K562 (cell line): ENCODE results near the gene G2E3. TPM values are rescaled to one million over a fixed set of nuclear protein-coding genes. Genes with fewer than 3 reads are reported as not detected.

Experiments
- CEBPG ChIP-seq, 3 experiments: fragments of 200-800 bp in 1 of 3; sonication (Bioruptor generic) in 1 of 3; sonication (generic) in 1 of 3; formaldehyde crosslinking in 1 of 3; IDR thresholded peaks in 2 of 3; conservative IDR thresholded peaks in 1 of 3; 2 replicates each; pipeline versions ENCODE4 v1.6.1 to v1.8.0; 2016 to 2022; ENCODE audit warnings: missing compliant biosample characterization in 2 of 3, missing genetic modification characterization in 2 of 3, mild to moderate bottlenecking in 1 of 3, missing genetic modification reagents in 1 of 3
- CHCHD3 ChIP-seq: fragments of 250-450 bp; sonication (Bioruptor Pico); IDR thresholded peaks from 2 replicates; pipeline ENCODE4 v2.1.2; 2022; ENCODE audit warnings: mild to moderate bottlenecking
- FOSL1 ChIP-seq: fragments of 200-800 bp; sonication (Bioruptor generic); conservative IDR thresholded peaks from 2 replicates; pipeline ENCODE4 v1.6.1; 2016; ENCODE audit warnings: missing genetic modification characterization, missing compliant biosample characterization
- HDAC1 ChIP-seq, 2 experiments: fragments of 450-650 bp; IDR thresholded peaks; 2 replicates each; pipeline ENCODE4 v1.6.1; 2016 to 2017; ENCODE audit warnings: inconsistent platforms in 1 of 2, mild to moderate bottlenecking in 1 of 2, moderate library complexity in 1 of 2
- HDAC3 ChIP-seq: fragments of 450-650 bp; IDR thresholded peaks from 2 replicates; pipeline ENCODE4 v1.6.1; 2018; ENCODE audit warnings: borderline replicate concordance, mild to moderate bottlenecking, moderate library complexity; ENCODE audit not compliant: partially characterized antibody
- POLR2B ChIP-seq: fragments of 450-650 bp; IDR thresholded peaks from 2 replicates; pipeline ENCODE4 v1.6.1; 2018; ENCODE audit warnings: low read depth; ENCODE audit not compliant: partially characterized antibody
- SRF ChIP-seq, 2 experiments: fragments of 250-450, 450-650 bp in 1 of 2; sonication (Bioruptor Pico) in 1 of 2; sonication (generic) in 1 of 2; formaldehyde crosslinking; IDR thresholded peaks; 2 replicates each; pipeline versions ENCODE4 v1.5.0 to v1.5.1; 2020 to 2022; ENCODE audit warnings: mild to moderate bottlenecking in 1 of 2, missing genetic modification reagents in 1 of 2
- TBP ChIP-seq: optimal IDR thresholded peaks from 2 replicates; pipeline ENCODE3; 2011; ENCODE audit warnings: low read depth, low read length, improper control_type of control experiment
- ZBED1 ChIP-seq: IDR thresholded peaks from 2 replicates; pipeline ENCODE4 v1.6.1; 2014
- ZNF263 ChIP-seq: sonication (generic); formaldehyde crosslinking; IDR thresholded peaks from 2 replicates; pipeline ENCODE4 v1.8.0; 2022; ENCODE audit warnings: mild to moderate bottlenecking, missing genetic modification reagents, borderline replicate concordance
- polyA plus RNA-seq, 8 experiments: library from polyadenylated mRNA; depleted of rRNA in 4 of 8; stranded (reverse) in 5 of 8; unstranded in 3 of 8; fragments of >200 nt; fragmentation: Nextera tagmentation in 2 of 8; fragmentation: Illumina TruSeq in 1 of 8; extraction: Ambion mirVana in 2 of 8; extraction: Trizol in 1 of 8; gene quantifications; 2 replicates each; pipeline versions ENCODE4 v1.2.1 to v1.2.3, GENCODE V29; 2011 to 2014; ENCODE audit warnings: inconsistent platforms in 1 of 8, missing spikeins in 1 of 8
- total RNA-seq, 7 experiments: library from RNA; depleted of rRNA in 6 of 7; stranded (reverse); fragments of >200 nt in 6 of 7; fragmentation: Illumina TruSeq in 2 of 7; extraction: Trizol in 2 of 7; gene quantifications; 2 replicates each; pipeline versions ENCODE4 v1.2.1 to v1.2.3, GENCODE V29; 2011 to 2021; ENCODE audit warnings: low replicate concordance in 1 of 7

G2E3 gene
- total and polyA plus RNA-seq, 9 of the 15 experiments (the other 6 are each of a cell fraction or from before 2014, with no cell fraction given), result 9.8 to 53.5 (median 24.7) TPM

DNA sequence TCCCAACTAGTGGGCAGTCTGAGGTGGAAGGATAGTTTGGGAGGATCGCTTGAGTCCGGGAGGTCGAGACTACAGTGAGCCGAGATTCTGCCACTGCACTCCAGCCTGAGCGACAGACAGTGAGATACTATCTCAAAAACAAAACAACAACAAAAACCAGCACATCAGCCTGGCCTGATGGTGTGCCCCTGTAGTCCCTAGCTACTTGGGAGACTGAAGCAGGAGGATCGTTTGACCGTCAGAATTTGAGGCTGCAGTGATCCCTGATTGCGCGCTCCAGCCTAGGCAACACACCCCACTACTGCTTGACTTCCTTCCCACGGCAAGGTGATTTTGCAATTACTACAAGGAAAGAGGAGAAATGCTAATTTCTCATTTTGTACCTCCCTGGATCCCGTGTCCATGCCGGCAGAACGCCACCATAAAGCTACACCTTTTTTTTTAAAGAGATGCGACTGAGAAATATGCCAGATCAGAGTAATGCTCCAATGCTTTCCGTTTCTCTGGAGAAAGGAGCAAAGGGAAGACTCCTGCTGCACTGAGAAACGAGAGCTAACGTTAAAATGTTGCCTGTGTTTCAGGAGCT, 62.5 kb downstream of the G2E3 start (continued):
- TF ChIP-seq CEBPG (CRISPR knock-in tag; IDR thresholded peaks at IDR 0.05) (no peak), CEBPG (tag; conservative IDR thresholded peaks at IDR 0.05 in 1 of 2, IDR thresholded peaks at IDR 0.05 in 1 of 2) (0 out of 4 replicates have a peak, but pooled peaks of 1 of the 2 experiments have one; percentile 9), FOSL1 (tag) (no peak), ZBED1 (0 out of 2 replicates have a peak, but pooled peaks have one; percentile 52), CHCHD3 (CRISPR knock-in tag) (no peak), HDAC3 (no peak), TBP (no peak), ZNF263 (CRISPR knock-in tag) (no peak), SRF (CRISPR knock-in tag; IDR thresholded peaks at IDR 0.05) (0 out of 4 replicates have a peak, but pooled peaks of 1 of the 2 experiments have one; percentile 25), HDAC1 (IDR thresholded peaks at IDR 0.05) (no peak), POLR2B (peak; percentile 6)
